NCI-H146 treated with DMSO at 0.1 percent for 48 hours (cell line): Measurements from ENCODE around the gene SLCO1A2.
"Not testable (repeated sequence)": the region's sequence is repeated elsewhere in the genome, so short reads cannot be mapped to it uniquely, and the experiment has no call there.

ENCODE experiments used
- DNase-seq: peaks from one replicate; lab custom pipeline; 2025; ENCODE audit not compliant: unreplicated experiment; lab: John Stamatoyannopoulos, UW

The SLCO1A2 gene

GRCh38 chr12:21334771-21335325 lies at the start of gene SLCO1A2:
SLCO1A2 (minus strand) TSS chr12:21334917; CDS start chr12:21334647, 270 bp downstream.
- DNase-seq: no peak

GRCh38 chr12:21384261-21384660 lies 49.5 kb upstream of the SLCO1A2 start:
- no peak for DNase-seq

DNA sequence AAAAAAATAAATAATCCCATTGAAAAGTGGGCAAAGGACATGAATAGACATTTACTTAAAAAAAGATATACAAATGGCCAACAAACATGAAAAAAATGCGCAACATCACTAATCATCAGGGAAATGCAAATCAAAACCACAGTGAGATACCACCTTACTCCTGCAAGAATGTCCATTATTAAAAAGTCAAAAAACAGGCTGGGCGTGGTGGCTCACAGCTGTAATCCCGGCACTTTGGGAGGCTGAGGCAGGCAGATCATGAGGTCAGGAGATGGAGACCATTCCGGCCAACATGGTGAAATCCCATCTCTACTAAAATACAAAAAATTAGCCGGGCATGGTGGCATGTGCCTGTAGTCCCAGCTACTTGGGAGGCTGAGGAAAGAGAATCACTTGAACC lies 46.6 kb upstream of the SLCO1A2 start:
- DNase-seq: not testable (repeated sequence)

DNA sequence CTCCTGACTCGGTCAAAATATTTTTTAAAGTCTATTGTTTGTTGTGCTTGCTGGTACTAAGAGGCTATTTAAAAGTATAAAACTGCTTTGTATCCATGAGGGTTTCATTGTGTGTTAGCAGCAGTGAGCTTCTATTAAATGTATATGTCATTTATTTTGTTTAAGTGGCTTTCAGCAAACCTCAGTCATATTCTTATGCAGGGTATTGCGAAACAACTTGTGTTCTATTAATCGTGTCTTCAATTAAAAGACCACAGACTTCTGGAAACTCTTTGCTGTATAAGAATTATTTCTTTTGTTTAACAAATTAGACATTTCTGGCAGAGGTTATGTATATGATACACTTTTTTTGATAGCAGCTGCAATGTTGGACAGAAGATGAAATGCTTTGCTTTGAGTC lies 44.5 kb upstream of the SLCO1A2 start:
- DNase-seq: no peak

GRCh38 chr12:21372602-21373001 lies 37.9 kb upstream of the SLCO1A2 start, which contains the start of gene IAPP:
IAPP (plus strand) TSS chr12:21372902; CDS start chr12:21373352, 450 bp downstream.
- no peak for DNase-seq

DNA sequence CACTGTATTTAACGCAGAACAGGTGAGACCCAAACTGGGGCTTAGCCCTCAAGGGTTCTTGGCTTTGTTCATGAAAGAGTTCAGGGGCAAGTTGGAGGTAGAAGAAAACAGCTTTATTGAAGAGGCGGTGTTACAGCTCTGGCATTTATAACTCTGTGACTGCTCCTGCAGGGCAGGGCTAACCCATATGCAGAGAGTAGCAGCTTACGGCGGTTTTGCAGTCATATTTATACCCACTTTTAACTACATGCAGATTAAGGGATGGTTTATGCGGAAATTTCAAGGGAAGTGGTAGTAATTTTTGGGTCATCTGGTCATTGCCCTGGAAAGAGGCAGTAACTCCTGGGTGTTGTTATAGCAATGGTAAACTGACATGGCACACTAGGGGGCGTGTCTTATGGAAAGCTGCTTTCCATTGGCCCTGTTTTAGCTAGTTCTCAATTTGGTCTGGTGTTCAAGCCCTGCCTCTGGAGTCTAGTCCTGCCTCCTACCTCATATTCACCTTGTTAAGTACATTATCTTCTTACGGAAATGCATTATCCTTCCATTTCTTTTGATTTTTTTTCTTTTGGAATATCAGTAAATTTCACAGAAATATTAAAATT lies 36.2 kb upstream of the SLCO1A2 start:
- no peak for DNase-seq

GRCh38 chr12:21369141-21369980 lies 34.6 kb upstream of the SLCO1A2 start:
- no peak for DNase-seq

DNA sequence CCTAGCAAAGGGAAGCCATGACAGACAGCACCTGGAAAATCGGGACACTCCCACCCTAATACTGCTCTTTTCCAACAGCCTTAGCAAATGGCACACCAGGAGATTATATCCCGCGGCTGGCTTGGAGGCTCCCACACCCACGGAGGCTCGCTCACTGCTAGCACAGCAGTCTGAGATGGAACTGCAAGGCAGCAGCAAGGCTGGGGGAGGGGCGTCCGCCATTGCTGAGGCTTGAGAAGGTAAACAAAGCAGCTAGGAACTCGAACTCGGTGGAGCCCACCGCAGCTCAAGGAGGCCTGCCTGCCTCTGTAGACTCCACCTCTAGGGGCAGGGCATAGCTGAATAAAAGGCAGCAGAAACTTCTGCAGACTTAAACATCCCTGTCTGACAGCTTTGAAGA lies 25.9 kb upstream of the SLCO1A2 start:
- not testable (repeated sequence) for DNase-seq

DNA sequence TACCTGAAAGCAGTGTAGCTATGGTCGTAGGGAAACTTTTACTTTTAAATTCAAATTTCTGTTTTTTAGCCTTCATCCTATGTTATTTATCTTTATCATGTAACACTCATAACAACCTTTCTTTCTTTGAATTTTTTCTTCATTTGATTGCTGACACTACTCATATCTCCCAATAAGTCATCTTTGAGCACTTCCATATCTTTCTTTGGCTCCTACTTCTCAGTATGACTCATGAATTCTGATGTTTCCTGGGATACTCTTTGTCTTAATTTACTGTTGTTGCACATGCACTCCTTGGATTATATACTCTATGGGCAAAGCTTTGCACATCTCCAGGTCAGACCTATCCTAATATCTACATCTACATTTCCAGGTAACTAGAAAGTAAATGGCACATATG lies 19.9 kb upstream of the SLCO1A2 start:
- no peak for DNase-seq

GRCh38 chr12:21353948-21354347 lies 19.2 kb upstream of the SLCO1A2 start:
- DNase-seq: no peak

- DNase-seq: no peak
These were observed 18.8 kb upstream of the SLCO1A2 start for GRCh38 chr12:21353487-21353886.

GRCh38 chr12:21350975-21351374 lies 16.3 kb upstream of the SLCO1A2 start:
- peak; percentile 39 for DNase-seq

GRCh38 chr12:21346542-21347205 lies 12.0 kb upstream of the SLCO1A2 start:
- DNase-seq: no peak

GRCh38 chr12:21343636-21344035 lies 8.9 kb upstream of the SLCO1A2 start:
- DNase-seq: no peak

DNA sequence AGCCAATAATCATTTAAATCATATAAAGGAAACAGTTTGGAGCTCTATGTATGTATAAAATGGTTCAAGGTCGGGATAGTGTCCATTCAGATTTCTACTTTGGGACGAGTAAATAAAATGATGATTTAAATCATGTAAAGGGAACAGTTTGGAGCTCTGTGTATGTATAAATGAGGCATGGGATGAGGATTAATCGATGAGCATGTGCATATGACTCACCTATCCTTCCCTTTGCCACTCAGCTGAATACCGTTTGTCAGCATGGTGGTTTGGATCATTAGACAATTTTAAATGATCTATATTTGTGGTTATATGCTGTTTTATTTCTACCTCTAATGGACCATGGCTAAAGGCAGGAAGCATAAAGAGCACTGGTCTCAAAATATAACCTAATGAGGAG lies 7.1 kb upstream of the SLCO1A2 start:
- DNase-seq: no peak

- DNase-seq: no peak
These were observed 5.7 kb upstream of the SLCO1A2 start for GRCh38 chr12:21340403-21340802.

GRCh38 chr12:21339921-21340320 lies 5.2 kb upstream of the SLCO1A2 start:
- DNase-seq: no peak

DNA sequence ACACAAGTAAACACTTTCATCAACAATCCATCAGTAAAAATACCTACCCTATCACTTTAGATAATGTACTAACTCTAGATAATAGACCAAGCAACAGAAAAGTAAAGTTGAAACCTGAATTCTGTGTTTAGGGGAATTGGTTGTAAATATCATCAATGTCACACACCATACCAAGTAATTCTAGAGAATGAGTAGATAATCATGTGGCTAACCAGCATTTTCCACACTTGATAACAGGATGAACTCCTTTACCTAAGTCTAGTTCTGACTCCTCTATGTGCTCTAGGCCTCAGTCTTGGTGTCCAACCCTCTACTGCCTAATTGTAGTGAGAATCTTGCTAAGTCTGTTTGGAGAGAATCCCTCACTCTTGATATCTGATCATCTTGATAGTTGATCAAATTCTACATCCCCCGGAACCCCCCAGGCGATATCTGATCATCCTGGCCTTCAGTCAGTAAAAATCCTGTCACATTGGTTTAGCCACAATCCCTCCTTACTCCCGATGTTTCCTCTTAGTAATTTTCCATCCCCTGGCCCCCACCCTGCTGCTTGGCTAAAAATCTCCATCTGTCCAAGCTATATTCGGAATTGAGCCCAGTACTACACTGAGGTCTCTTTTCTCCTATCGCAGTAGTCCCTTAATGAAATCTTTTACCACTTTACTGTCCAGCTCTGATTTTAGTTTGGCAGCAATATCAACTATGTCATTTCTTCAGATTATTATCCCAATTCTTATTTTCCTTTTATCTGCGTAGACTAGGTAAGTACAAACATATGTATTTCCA lies 3.4 kb upstream of the SLCO1A2 start:
- no peak for DNase-seq

- DNase-seq: no peak
These were observed 2.7 kb upstream of the SLCO1A2 start for GRCh38 chr12:21337453-21337852.

- DNase-seq: no peak
These were observed 1.9 kb upstream of the SLCO1A2 start for GRCh38 chr12:21336656-21337055.
